OCI-LY3 (cell line): ENCODE data around the gene PHACTR3.

Source experiments
- H2AFZ ChIP-seq: fragments of 200-600, 300-600 bp; shearing (Covaris generic); 2 replicates; pipeline ENCODE4 v1.6.0; 2014; ENCODE audit warnings: antibody characterized with exemption, low read depth, low read length
- H3K27ac ChIP-seq: fragments of 200-600, 300-600 bp; sonication (generic); 2 replicates; pipeline ENCODE4 v1.5.1; 2014; ENCODE audit warnings: mild to moderate bottlenecking, low read length, moderate library complexity, mixed read lengths
- H3K27me3 ChIP-seq: fragments of 200-600, 300-600 bp; sonication (generic); 2 replicates; pipeline ENCODE4 v1.6.1; 2014; ENCODE audit warnings: low read depth, low read length, mixed read lengths
- H3K36me3 ChIP-seq: fragments of 200-600, 300-600 bp; sonication (generic); replicated peaks from 2 replicates; pipeline ENCODE3; 2014; ENCODE audit warnings: low read depth, low read length, mixed read lengths
- H3K4me1 ChIP-seq: fragments of 300-600, 200-600 bp; sonication (generic); 2 replicates; pipeline ENCODE4 v1.6.1; 2014; ENCODE audit warnings: low read length, mixed read lengths
- H3K4me2 ChIP-seq: fragments of 200-600, 300-600 bp; sonication (generic); 2 replicates; pipeline ENCODE4 v1.6.1; 2014; ENCODE audit warnings: low read length, mixed read lengths
- H3K4me3 ChIP-seq: fragments of 300-600, 200-600 bp; sonication (generic); 2 replicates; pipeline ENCODE4 v1.5.1; 2014; ENCODE audit warnings: antibody characterized with exemption, mild to moderate bottlenecking, low read length, moderate library complexity
- H3K79me2 ChIP-seq: fragments of 300-600, 200-600 bp; shearing (Covaris generic); 2 replicates; pipeline ENCODE4 v1.6.1; 2014; ENCODE audit warnings: mild to moderate bottlenecking, low read length, mixed read lengths
- H3K9ac ChIP-seq: fragments of 300-600, 200-600 bp; shearing (Covaris generic); 2 replicates; pipeline ENCODE4 v1.6.0; 2014; ENCODE audit warnings: mild to moderate bottlenecking, low read length, moderate library complexity
- H3K9me3 ChIP-seq: fragments of 200-600, 300-600 bp; shearing (Covaris generic); 2 replicates; pipeline ENCODE4 v1.6.1; 2014; ENCODE audit warnings: low read length, mixed read lengths; ENCODE audit not compliant: insufficient read depth
- H4K20me1 ChIP-seq: fragments of 200-600, 300-600 bp; sonication (generic); 2 replicates; pipeline ENCODE4 v1.6.1; 2016; ENCODE audit warnings: low read length, mixed read lengths; ENCODE audit not compliant: insufficient read depth
- EZH2phosphoT487 ChIP-seq: fragments of 200-600 bp; shearing (Covaris generic); IDR thresholded peaks from 2 replicates; pipeline ENCODE4 v1.6.1; 2018; ENCODE audit warnings: antibody characterized with exemption, mixed run types, low read depth
- TF ChIP-seq, protein P1 (sequence below): fragments of 200-600, 300-600 bp; sonication (generic); IDR thresholded peaks from 2 replicates; pipeline ENCODE4 v1.5.1; 2014; ENCODE audit warnings: antibody characterized with exemption, low read length, low read depth

The PHACTR3 gene

DNA sequence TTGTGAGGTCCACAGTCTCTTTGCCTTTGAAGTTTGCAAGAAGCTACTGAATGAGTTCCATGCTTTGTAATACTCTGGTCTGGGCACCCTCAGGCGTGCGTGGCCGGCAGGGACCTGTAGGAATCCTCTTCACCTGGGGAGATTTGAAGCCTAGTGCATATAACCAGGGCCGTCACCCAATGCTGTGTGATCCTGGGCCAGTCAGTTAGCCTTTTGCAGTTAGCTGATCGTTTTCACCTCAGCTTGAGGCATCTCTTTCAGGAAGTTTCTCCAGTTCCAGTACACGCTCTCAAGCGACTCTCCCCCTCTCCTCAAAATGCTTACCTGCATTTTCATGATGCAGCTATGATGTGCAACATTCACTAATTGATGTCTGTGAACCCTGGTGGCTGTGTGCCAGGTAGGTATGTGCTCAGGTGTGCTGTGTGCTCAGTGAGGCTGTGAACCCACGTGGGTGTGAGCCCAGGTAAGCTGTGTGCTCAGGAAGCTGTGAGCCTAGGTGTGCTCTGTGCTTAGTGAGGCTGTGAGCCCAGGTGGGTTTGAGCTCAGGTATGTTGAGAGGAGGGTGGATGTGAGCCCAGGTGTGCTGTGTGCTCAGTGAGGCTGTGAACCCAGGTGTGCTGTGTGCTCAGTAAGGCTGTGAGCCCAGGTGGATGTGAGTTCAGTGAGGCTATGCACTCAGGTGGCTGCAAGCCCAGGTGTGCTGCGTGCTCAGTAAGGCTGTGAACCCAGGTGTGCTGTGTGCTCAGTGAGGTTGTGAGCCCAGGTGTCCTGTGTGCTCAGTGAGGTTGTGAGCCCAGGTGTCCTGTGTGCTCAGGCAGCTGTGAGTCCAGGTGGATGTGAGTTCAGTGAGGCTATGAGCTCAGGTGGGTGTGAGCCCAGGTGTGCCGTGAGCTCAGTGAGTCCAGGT is 120.4 kb downstream of the PHACTR3 start:
- Histone ChIP-seq H3K4me1 (no peaks in the 10 kb centered on the region), H3K27me3 (peaks cover 13% of the 10 kb centered on the region; the same call in 1 of the 2 replicates), H4K20me1 (no peaks in the 10 kb centered on the region), H3K79me2 (no peaks in the 10 kb centered on the region), H3K9ac (no peak overlapping the region), H3K4me3 (no peak overlapping the region), H2AFZ (no peak overlapping the region), H3K4me2 (no peak overlapping the region), H3K27ac (no peak overlapping the region), H3K9me3 (no peaks in the 10 kb centered on the region), H3K36me3 (no peaks in the 10 kb centered on the region)
- TF ChIP-seq, protein P1, sequence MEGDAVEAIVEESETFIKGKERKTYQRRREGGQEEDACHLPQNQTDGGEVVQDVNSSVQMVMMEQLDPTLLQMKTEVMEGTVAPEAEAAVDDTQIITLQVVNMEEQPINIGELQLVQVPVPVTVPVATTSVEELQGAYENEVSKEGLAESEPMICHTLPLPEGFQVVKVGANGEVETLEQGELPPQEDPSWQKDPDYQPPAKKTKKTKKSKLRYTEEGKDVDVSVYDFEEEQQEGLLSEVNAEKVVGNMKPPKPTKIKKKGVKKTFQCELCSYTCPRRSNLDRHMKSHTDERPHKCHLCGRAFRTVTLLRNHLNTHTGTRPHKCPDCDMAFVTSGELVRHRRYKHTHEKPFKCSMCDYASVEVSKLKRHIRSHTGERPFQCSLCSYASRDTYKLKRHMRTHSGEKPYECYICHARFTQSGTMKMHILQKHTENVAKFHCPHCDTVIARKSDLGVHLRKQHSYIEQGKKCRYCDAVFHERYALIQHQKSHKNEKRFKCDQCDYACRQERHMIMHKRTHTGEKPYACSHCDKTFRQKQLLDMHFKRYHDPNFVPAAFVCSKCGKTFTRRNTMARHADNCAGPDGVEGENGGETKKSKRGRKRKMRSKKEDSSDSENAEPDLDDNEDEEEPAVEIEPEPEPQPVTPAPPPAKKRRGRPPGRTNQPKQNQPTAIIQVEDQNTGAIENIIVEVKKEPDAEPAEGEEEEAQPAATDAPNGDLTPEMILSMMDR: no peak
- no peak for TF ChIP-seq EZH2phosphoT487

DNA sequence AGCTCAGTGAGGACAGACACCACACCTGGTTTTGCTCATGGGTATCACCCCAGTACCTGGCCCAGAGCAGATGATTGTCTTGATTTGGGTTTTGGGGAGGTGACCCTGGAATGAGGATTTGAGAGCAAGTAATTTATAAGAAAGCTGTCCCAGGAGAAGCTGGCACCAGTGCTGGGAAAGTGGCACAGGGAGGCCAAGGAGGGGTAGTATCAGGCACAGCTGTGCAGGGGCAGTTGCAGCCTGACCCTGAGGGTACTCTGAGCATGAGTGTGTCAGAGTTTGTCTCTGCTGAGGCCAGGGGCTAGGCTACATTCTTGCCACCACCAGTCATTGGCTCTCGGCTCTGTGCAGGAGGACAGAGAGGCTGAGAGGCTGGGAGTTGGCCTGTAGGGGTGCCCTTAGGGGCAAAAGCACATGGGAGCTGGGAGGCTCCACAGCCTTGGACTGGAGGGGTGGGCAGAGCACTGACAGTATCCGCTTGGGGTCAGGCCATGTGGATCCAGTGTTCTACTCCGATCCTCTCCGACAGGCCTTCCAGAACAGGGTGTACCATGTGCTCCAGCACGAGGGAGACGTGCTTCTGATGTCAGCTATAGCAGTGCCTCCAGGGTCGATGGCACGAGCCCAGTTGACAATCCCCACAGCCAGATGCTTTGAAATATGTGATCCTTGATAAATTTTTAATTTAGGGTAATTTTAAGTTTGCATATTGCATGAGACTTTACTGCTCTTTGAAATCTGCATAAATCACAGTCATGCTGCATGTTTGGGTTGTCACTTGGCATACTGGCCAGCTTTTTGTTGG is 121.3 kb downstream of the PHACTR3 start:
- H3K27me3 ChIP-seq: peaks cover 18% of the 10 kb centered on the region; the same call in 1 of the 2 replicates
- no peaks in the 10 kb centered on the region for H3K79me2 ChIP-seq
- H3K4me2 ChIP-seq: no peak overlapping the region
- no peaks in the 10 kb centered on the region for H3K4me1 ChIP-seq
- H3K4me3 ChIP-seq: no peak overlapping the region
- H4K20me1 ChIP-seq: no peaks in the 10 kb centered on the region
- H3K27ac ChIP-seq: no peak overlapping the region
- no peak for TF ChIP-seq EZH2phosphoT487
- H3K9me3 ChIP-seq: no peaks in the 10 kb centered on the region
- H3K36me3 ChIP-seq: no peaks in the 10 kb centered on the region
- H3K9ac ChIP-seq: no peak overlapping the region
- H2AFZ ChIP-seq: no peak overlapping the region

DNA sequence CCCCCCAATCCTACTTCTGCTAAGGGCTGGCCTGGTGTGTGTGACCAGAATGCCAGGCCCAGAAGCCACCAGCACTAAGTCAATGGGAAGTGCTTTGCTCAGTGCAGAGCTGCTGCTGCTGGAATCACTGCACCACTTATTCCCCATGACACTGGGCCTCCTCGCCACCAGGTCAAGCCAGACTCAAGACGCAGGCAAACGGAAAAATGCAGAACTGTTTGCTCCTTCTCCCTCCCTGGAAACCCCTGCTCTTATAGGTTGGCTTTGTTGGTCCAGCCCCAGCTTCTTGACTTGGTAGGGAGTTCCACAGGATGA is 121.9 kb downstream of the PHACTR3 start:
- no peak overlapping the region for H3K27ac ChIP-seq
- H3K9ac ChIP-seq: no peak overlapping the region
- H3K9me3 ChIP-seq: no peaks in the 10 kb centered on the region
- no peak overlapping the region for H3K4me2 ChIP-seq
- peaks cover 20% of the 10 kb centered on the region for H3K27me3 ChIP-seq
- TF ChIP-seq, protein P1: no peak
- no peak for TF ChIP-seq EZH2phosphoT487
- H2AFZ ChIP-seq: no peak overlapping the region
- no peak overlapping the region for H3K4me3 ChIP-seq
- H3K36me3 ChIP-seq: no peaks in the 10 kb centered on the region
- no peaks in the 10 kb centered on the region for H3K79me2 ChIP-seq
- H3K4me1 ChIP-seq: no peaks in the 10 kb centered on the region
- no peaks in the 10 kb centered on the region for H4K20me1 ChIP-seq

DNA sequence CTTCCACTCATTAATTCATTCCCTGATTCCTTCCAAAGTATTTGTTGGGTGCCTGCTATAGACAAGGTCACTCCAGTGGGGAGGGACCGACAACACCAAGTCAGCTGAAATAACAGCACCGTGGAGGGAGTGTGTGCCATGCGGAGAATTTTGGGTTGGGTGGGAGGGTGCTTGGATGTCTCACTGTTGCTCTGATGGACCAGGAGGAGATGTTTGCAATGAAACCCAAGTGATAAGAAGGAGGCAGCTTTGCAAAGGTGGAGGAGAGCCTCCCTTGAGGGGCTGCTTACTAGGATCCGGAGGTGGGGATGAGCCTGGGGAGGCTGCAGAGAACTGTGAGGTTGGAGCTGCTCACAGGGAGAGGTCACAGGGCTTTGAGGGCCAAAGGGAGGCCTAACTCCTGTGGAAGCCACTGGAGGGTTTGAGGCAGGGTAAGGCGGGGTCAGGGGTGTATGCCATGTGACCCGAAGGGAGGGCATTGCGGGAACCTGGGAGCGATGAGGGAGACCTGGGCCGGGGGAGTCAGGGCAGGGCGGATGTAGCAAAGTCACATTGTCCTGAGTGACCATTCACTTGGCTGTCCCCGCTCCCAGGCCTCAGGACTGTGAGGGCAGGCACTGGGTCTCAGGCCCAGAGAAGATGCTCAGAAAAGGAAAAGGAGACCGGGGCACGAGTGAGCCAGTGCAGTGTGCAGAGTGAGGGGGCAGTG is 124.5 kb downstream of the PHACTR3 start:
- H3K27ac ChIP-seq: no peak overlapping the region
- no peak overlapping the region for H3K4me3 ChIP-seq
- H3K79me2 ChIP-seq: no peaks in the 10 kb centered on the region
- H3K27me3 ChIP-seq: peaks cover 45% of the 10 kb centered on the region
- H4K20me1 ChIP-seq: no peaks in the 10 kb centered on the region
- no peaks in the 10 kb centered on the region for H3K36me3 ChIP-seq
- TF ChIP-seq EZH2phosphoT487: no peak
- TF ChIP-seq, protein P1: no peak
- no peak overlapping the region for H3K4me2 ChIP-seq
- no peak overlapping the region for H2AFZ ChIP-seq
- no peak overlapping the region for H3K9ac ChIP-seq
- no peaks in the 10 kb centered on the region for H3K9me3 ChIP-seq
- no peaks in the 10 kb centered on the region for H3K4me1 ChIP-seq
